SK-N-SH (cell line): Measurements from ENCODE around the gene SDCCAG8.

ENCODE experiments used
- EP300 ChIP-seq, 2 experiments: IDR thresholded peaks; 2 replicates each; pipeline versions ENCODE4 v1.4.0 to v1.6.1; 2012; ENCODE audit warnings: borderline replicate concordance in 1 of 2, low read depth in 1 of 2, low read length in 1 of 2
- EZH2phosphoT487 ChIP-seq: fragments of 200-600 bp; sonication (generic); IDR thresholded peaks from 2 replicates; pipeline ENCODE4 v1.6.1; 2017; ENCODE audit warnings: low read depth, mixed run types, mild to moderate bottlenecking, antibody characterized with exemption, moderate library complexity, borderline replicate concordance
- GABPA ChIP-seq: IDR thresholded peaks from 2 replicates; pipeline ENCODE4 v1.4.0; 2012; ENCODE audit warnings: low read depth, mild to moderate bottlenecking
- MAX ChIP-seq: IDR thresholded peaks from 2 replicates; pipeline ENCODE4 v1.4.0; 2012; ENCODE audit warnings: low read depth
- MEF2A ChIP-seq: IDR thresholded peaks from 2 replicates; pipeline ENCODE4 v1.4.0; 2012; ENCODE audit warnings: low read depth, borderline replicate concordance
- POLR2AphosphoS5 ChIP-seq: IDR thresholded peaks from 2 replicates; pipeline ENCODE4 v1.6.1; 2012; ENCODE audit warnings: low read depth, low read length
- SIN3A ChIP-seq: IDR thresholded peaks from 2 replicates; pipeline ENCODE4 v1.6.1; 2012; ENCODE audit warnings: low read depth, mild to moderate bottlenecking, low read length, moderate library complexity, borderline replicate concordance
- YY1 ChIP-seq: IDR thresholded peaks from 2 replicates; pipeline ENCODE4 v1.4.0; 2012; ENCODE audit warnings: low read depth, mild to moderate bottlenecking
- TF ChIP-seq, protein P1 (sequence below): fragments of 200-600 bp; sonication (generic); IDR thresholded peaks from 2 replicates; pipeline ENCODE4 v1.6.1; 2017; ENCODE audit warnings: antibody characterized with exemption, mild to moderate bottlenecking, moderate library complexity

GRCh38 chr1:243493156-243494129, 237.6 kb downstream of the SDCCAG8 start:
- TF ChIP-seq MEF2A (no peak), MAX (no peak), SIN3A (peak; percentile 38; the same call in 1 of the 2 replicates), EZH2phosphoT487 (no peak), GABPA (no peak), POLR2AphosphoS5 (peak; percentile 49; the same call in 1 of the 2 replicates), YY1 (no peak), EP300 (IDR thresholded peaks at IDR 0.05; ENCODE audit: borderline replicate concordance in 1 of 2, low read depth in 1 of 2, low read length in 1 of 2) (peak in 1 of 2 experiments; percentile 54; a peak in 2 of 4 replicates)
- TF ChIP-seq, protein P1, sequence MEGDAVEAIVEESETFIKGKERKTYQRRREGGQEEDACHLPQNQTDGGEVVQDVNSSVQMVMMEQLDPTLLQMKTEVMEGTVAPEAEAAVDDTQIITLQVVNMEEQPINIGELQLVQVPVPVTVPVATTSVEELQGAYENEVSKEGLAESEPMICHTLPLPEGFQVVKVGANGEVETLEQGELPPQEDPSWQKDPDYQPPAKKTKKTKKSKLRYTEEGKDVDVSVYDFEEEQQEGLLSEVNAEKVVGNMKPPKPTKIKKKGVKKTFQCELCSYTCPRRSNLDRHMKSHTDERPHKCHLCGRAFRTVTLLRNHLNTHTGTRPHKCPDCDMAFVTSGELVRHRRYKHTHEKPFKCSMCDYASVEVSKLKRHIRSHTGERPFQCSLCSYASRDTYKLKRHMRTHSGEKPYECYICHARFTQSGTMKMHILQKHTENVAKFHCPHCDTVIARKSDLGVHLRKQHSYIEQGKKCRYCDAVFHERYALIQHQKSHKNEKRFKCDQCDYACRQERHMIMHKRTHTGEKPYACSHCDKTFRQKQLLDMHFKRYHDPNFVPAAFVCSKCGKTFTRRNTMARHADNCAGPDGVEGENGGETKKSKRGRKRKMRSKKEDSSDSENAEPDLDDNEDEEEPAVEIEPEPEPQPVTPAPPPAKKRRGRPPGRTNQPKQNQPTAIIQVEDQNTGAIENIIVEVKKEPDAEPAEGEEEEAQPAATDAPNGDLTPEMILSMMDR = no peak
